Activated B cell treated with CpG ODN at 0.5 μM for 24 hours (primary cell): ENCODE measurements around the gene YAP1. TPM values are rescaled to one million over a fixed set of nuclear protein-coding genes. Genes with fewer than 3 reads are reported as not detected.

Experiments
- ATAC-seq: fragments of 200-7000 bp; cut with Tn5 transposase; one replicate; pipeline ENCODE4 v1.10.0; 2021; ENCODE audit warnings: low read depth, mild to moderate bottlenecking, moderate library complexity
- CTCF ChIA-PET: fragments of 350-600 bp; sonication (Branson Sonifier 250); formaldehyde crosslinking; loops from one replicate; lab custom pipeline; 2021; ENCODE audit warnings: antibody characterized with exemption; lab: Charles Lee
- POLR2A ChIA-PET: fragments of 350-600 bp; sonication (Branson Sonifier 250); formaldehyde crosslinking; loops from one replicate; lab custom pipeline; 2021; ENCODE audit warnings: antibody characterized with exemption; lab: Charles Lee
- DNase-seq: peaks from one replicate; pipeline ENCODE4 v3.0.0; 2022
- H3K27ac Mint-ChIP-seq: one replicate; pipeline ENCODE4 v1.8.0; 2020; ENCODE audit warnings: mixed read lengths
- H3K27me3 Mint-ChIP-seq: one replicate; pipeline ENCODE4 v1.8.0; 2021; ENCODE audit warnings: mixed read lengths
- H3K36me3 Mint-ChIP-seq: one replicate; pipeline ENCODE4 v1.8.0; 2021; ENCODE audit warnings: low read depth, mixed read lengths
- H3K4me1 Mint-ChIP-seq: one replicate; pipeline ENCODE4 v1.8.0; 2021; ENCODE audit warnings: mixed read lengths
- H3K4me3 Mint-ChIP-seq: one replicate; pipeline ENCODE4 v1.8.0; 2020; ENCODE audit warnings: mild to moderate bottlenecking, mixed read lengths
- H3K9me3 Mint-ChIP-seq: one replicate; pipeline ENCODE4 v1.8.0; 2020; ENCODE audit warnings: mixed read lengths
- intact Hi-C: fragments of 100-400 bp; cut with micrococcal nuclease; formaldehyde crosslinking; loops from one replicate; pipeline ENCODE4 v1.15.1; 2024
- total RNA-seq: library from RNA; stranded (reverse); gene quantifications from 2 replicates; pipeline ENCODE4 v1.2.3, GENCODE V29; 2022
- TF ChIP-seq, protein P1 (sequence below): fragments of 200-600 bp; IDR thresholded peaks from one replicate; pipeline ENCODE4 v1.8.0; 2022; ENCODE audit warnings: antibody characterized with exemption, mild to moderate bottlenecking

Gene YAP1
- total RNA-seq, 1 donor from 2014 or later: not detected

- no peaks in the 10 kb centered on the region for H3K4me1 Mint-ChIP-seq
- H3K27me3 Mint-ChIP-seq: peaks cover 17% of the 10 kb centered on the region
- ChIA-PET CTCF (no interaction called here), POLR2A (no interaction called here)
- no peaks in the 10 kb centered on the region for H3K36me3 Mint-ChIP-seq
- H3K9me3 Mint-ChIP-seq: peaks cover 3% of the 10 kb centered on the region
- DNase-seq (no peak), ATAC-seq (no peak)
- no peak overlapping the region for H3K27ac Mint-ChIP-seq
- no peak overlapping the region for H3K4me3 Mint-ChIP-seq
- intact Hi-C loops: no loop called here
- TF ChIP-seq, protein P1, sequence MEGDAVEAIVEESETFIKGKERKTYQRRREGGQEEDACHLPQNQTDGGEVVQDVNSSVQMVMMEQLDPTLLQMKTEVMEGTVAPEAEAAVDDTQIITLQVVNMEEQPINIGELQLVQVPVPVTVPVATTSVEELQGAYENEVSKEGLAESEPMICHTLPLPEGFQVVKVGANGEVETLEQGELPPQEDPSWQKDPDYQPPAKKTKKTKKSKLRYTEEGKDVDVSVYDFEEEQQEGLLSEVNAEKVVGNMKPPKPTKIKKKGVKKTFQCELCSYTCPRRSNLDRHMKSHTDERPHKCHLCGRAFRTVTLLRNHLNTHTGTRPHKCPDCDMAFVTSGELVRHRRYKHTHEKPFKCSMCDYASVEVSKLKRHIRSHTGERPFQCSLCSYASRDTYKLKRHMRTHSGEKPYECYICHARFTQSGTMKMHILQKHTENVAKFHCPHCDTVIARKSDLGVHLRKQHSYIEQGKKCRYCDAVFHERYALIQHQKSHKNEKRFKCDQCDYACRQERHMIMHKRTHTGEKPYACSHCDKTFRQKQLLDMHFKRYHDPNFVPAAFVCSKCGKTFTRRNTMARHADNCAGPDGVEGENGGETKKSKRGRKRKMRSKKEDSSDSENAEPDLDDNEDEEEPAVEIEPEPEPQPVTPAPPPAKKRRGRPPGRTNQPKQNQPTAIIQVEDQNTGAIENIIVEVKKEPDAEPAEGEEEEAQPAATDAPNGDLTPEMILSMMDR: no peak
These were observed 28.8 kb downstream of the YAP1 start for GRCh38 chr11:102139081-102139498.

DNA sequence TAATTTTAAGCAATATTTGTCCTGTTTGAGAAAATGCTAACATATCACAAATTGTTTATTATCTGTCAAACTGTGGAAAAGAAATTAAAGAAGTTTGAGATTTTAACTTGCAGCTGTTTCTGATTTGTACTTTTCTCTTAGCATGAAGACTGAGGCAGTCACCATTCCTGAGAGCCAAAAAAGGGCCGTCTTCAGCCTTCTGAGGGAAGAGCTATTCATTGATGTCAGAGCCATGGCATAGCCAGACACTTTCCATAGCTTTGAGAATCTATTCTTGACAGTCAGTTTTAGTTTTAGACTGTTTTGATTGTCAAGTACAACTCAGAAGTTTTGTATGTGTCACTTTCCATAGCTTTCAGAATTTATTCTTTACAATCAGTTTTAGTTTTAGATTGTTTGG is 32.1 kb downstream of the YAP1 start:
- intact Hi-C loops: no loop called here
- H3K27ac Mint-ChIP-seq: no peak overlapping the region
- peaks cover 3% of the 10 kb centered on the region for H3K9me3 Mint-ChIP-seq
- no peak for ATAC-seq
- H3K27me3 Mint-ChIP-seq: peaks cover 25% of the 10 kb centered on the region
- ChIA-PET CTCF (no interaction called here), POLR2A (no interaction called here)
- DNase-seq: no peak
- H3K36me3 Mint-ChIP-seq: no peaks in the 10 kb centered on the region
- H3K4me1 Mint-ChIP-seq: no peaks in the 10 kb centered on the region
- TF ChIP-seq, protein P1: no peak
- H3K4me3 Mint-ChIP-seq: no peak overlapping the region

DNA sequence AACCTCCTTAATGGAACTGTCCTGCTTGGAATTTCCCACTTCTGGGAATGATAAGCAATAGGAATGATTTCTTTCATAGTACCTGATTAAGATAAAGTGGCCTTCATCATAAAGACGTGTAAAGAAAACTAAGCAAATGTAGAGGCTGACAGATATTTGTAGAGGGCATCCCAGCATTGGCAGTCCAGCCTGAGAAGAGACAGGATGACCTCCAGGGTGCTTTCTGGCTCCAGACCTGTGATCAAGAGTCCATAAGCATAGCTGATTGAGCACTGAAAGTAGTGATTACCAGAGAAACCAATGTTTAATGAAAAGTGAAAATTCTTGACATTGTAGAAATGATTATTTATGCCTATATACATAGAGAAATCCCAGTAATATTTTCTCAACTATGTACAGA is 33.6 kb downstream of the YAP1 start:
- Mint-ChIP-seq H3K36me3 (no peaks in the 10 kb centered on the region), H3K4me1 (no peaks in the 10 kb centered on the region), H3K4me3 (no peak overlapping the region), H3K27me3 (peaks cover 19% of the 10 kb centered on the region), H3K27ac (no peak overlapping the region), H3K9me3 (no peaks in the 10 kb centered on the region)
- ChIA-PET POLR2A (no interaction called here), CTCF (no interaction called here)
- TF ChIP-seq, protein P1: no peak
- intact Hi-C loops: no loop called here
- DNase-seq: no peak
- no peak for ATAC-seq

DNA sequence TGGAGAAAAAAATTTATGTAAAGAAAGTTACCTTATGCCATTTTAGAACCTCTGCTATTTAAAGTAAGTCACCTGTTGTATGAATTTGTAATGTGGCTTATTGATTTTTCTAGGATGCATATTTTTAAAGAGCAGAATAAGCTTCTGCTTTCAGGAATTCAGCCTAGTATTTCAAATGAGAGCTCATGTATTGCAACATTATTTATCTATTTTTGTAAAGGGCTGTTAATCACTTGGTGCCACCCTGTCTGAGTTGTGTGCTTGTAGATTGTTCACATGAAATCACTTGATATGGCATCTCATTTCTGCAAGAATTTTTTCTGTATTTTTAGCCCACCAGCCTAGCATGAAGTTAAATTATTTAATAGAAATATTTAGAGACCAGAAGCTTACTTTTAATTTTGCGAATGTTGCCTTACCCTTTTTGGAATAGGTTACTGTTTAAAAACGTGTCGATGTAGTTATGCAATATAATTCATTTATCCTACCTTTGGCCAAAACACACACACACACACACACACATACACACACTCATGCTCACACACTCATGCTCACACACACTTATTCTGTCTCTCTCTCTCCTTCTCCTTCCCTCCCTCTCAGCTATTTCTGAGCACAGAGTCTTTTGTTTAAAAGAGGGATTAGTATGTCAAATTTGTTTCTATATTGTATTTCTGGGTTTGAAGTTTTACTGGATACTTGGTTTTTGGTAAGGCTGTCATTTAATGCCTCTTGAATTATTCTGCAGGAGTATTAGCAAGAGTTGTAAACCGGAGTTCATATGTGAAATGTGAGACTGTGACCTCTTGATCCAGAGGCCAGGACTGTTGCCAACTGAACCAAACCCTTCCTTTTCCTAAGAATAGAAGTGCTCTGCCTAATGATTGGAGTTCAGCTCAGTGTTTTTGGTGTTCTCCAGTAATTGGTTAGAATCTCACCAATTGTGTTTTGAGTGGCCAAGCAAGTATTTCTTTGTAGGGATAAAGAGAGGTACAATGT is 34.4 kb downstream of the YAP1 start:
- intact Hi-C loops: no loop called here
- TF ChIP-seq, protein P1: no peak
- no peaks in the 10 kb centered on the region for H3K4me1 Mint-ChIP-seq
- H3K27me3 Mint-ChIP-seq: peaks cover 19% of the 10 kb centered on the region
- POLR2A ChIA-PET: no interaction called here
- no peak overlapping the region for H3K4me3 Mint-ChIP-seq
- H3K36me3 Mint-ChIP-seq: no peaks in the 10 kb centered on the region
- CTCF ChIA-PET: no interaction called here
- no peak for DNase-seq
- no peak overlapping the region for H3K27ac Mint-ChIP-seq
- no peaks in the 10 kb centered on the region for H3K9me3 Mint-ChIP-seq
- ATAC-seq: no peak

DNA sequence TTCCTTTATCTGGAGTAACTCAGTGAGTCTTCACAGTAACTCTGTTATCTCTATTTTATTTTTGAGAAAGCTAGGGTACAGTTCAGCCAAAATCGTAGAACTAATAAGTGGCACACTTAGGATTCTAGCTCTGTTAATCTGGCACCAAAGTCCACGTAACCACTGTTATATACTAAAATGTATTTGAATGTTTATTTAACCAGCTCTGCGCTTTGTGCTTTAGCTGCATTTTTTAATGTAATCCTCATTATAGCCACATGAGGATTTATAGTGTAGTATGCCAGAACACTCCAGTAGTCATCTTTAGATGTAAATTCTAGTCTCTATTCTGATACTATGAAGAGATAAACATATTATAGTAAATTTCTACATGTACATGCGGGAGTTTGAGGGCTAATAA is 36.8 kb downstream of the YAP1 start:
- Mint-ChIP-seq H3K27ac (no peak overlapping the region), H3K36me3 (no peaks in the 10 kb centered on the region), H3K9me3 (no peaks in the 10 kb centered on the region), H3K4me1 (no peaks in the 10 kb centered on the region), H3K27me3 (peaks cover 14% of the 10 kb centered on the region), H3K4me3 (no peak overlapping the region)
- intact Hi-C loops: no loop called here
- ChIA-PET CTCF (no interaction called here), POLR2A (no interaction called here)
- ATAC-seq (no peak), DNase-seq (no peak)
- TF ChIP-seq, protein P1: no peak
